ENCODE results near the gene CADPS.

- TF ChIP-seq YY1 (IDR thresholded peaks at IDR 0.05; ENCODE audit: insufficient read depth, insufficient read length) (no peak), ZNF274 (IDR thresholded peaks at IDR 0.05; ENCODE audit: low read depth, low read length) (no peak), SUZ12 (IDR thresholded peaks at IDR 0.05; ENCODE audit: extremely low read depth, insufficient read depth, insufficient read length) (no peak)
Measured at GRCh38 chr3:62823461-62824050, 51.7 kb downstream of the CADPS start.
